Activated T-helper 2 cell treated with anti-CD3 and anti-CD28 coated beads, Interferon-gamma antibody, Interleukin-2, Interleukin-4, amounts not matched to agents 10 μg/mL and 5 μg/mL and 100 μg/mL, durations not matched to agents 14 hours and 24 hours and 36 hours (primary cell): Measurements from ENCODE around the gene FADS2. TPM values are rescaled to one million over a fixed set of nuclear protein-coding genes. Genes with fewer than 3 reads are reported as not detected.

Source experiments
- DNase-seq: peaks from one replicate; pipeline ENCODE4 v3.0.0; 2021; ENCODE audit warnings: low spot score
- H3K27ac Mint-ChIP-seq: one replicate; pipeline ENCODE4 v1.8.0; 2021; ENCODE audit warnings: mixed read lengths
- H3K27me3 Mint-ChIP-seq: one replicate; pipeline ENCODE4 v1.8.0; 2021; ENCODE audit warnings: low read depth, mixed read lengths
- H3K36me3 Mint-ChIP-seq: one replicate; pipeline ENCODE4 v1.8.0; 2021; ENCODE audit warnings: low read depth, mixed read lengths
- H3K4me1 Mint-ChIP-seq: one replicate; pipeline ENCODE4 v1.8.0; 2021; ENCODE audit warnings: low read depth, mixed read lengths
- H3K4me3 Mint-ChIP-seq: one replicate; pipeline ENCODE4 v1.8.0; 2021; ENCODE audit warnings: low read depth, mild to moderate bottlenecking, moderate library complexity, mixed read lengths
- H3K9me3 Mint-ChIP-seq: one replicate; pipeline ENCODE4 v1.8.0; 2021; ENCODE audit warnings: mixed read lengths
- intact Hi-C: fragments of 100-400 bp; cut with micrococcal nuclease; formaldehyde crosslinking; loops from one replicate; pipeline ENCODE4 v1.15.1; 2023
- total RNA-seq: library from RNA; stranded (reverse); gene quantifications from 2 replicates; pipeline ENCODE4 v1.2.3, GENCODE V29; 2022

Gene FADS2
- total RNA-seq, 1 donor from 2014 or later: 366 TPM

- DNase-seq: no peak
- H3K4me1 Mint-ChIP-seq: no peaks in the 10 kb centered on the region
- intact Hi-C loops: no loop called here
- no peak overlapping the region for H3K27ac Mint-ChIP-seq
- peaks cover 2% of the 10 kb centered on the region for H3K27me3 Mint-ChIP-seq
- no peaks in the 10 kb centered on the region for H3K9me3 Mint-ChIP-seq
- no peaks in the 10 kb centered on the region for H3K36me3 Mint-ChIP-seq
- no peak overlapping the region for H3K4me3 Mint-ChIP-seq
Measured at GRCh38 chr11:61905801-61906521, 77.9 kb downstream of the FADS2 start.

- Mint-ChIP-seq H3K4me1 (no peaks in the 10 kb centered on the region), H3K27me3 (peaks cover 2% of the 10 kb centered on the region), H3K9me3 (no peaks in the 10 kb centered on the region), H3K36me3 (no peaks in the 10 kb centered on the region), H3K4me3 (no peak overlapping the region), H3K27ac (no peak overlapping the region)
- intact Hi-C loops: no loop called here
- no peak for DNase-seq
Measured at GRCh38 chr11:61906522-61906909, 78.4 kb downstream of the FADS2 start.

- Mint-ChIP-seq H3K4me1 (no peaks in the 10 kb centered on the region), H3K27ac (no peak overlapping the region), H3K9me3 (no peaks in the 10 kb centered on the region), H3K36me3 (no peaks in the 10 kb centered on the region), H3K27me3 (peaks cover 2% of the 10 kb centered on the region), H3K4me3 (no peak overlapping the region)
- DNase-seq: no peak
- intact Hi-C loops: no loop called here
Measured at GRCh38 chr11:61907282-61907681, 79.2 kb downstream of the FADS2 start.

- intact Hi-C loops: no loop called here
- no peaks in the 10 kb centered on the region for H3K36me3 Mint-ChIP-seq
- peaks cover 2% of the 10 kb centered on the region for H3K27me3 Mint-ChIP-seq
- DNase-seq: no peak
- no peaks in the 10 kb centered on the region for H3K9me3 Mint-ChIP-seq
- H3K4me1 Mint-ChIP-seq: no peaks in the 10 kb centered on the region
- no peak overlapping the region for H3K27ac Mint-ChIP-seq
- no peak overlapping the region for H3K4me3 Mint-ChIP-seq
Measured at GRCh38 chr11:61907871-61908729, 80.0 kb downstream of the FADS2 start.

- no peak for DNase-seq
- Mint-ChIP-seq H3K27me3 (no peaks in the 10 kb centered on the region), H3K9me3 (no peaks in the 10 kb centered on the region), H3K27ac (no peak overlapping the region), H3K36me3 (no peaks in the 10 kb centered on the region), H3K4me1 (no peaks in the 10 kb centered on the region), H3K4me3 (no peak overlapping the region)
- intact Hi-C loops: no loop called here
Measured at GRCh38 chr11:61908730-61909316, 80.7 kb downstream of the FADS2 start.

- Mint-ChIP-seq H3K36me3 (no peaks in the 10 kb centered on the region), H3K27me3 (peaks cover 10% of the 10 kb centered on the region), H3K27ac (no peak overlapping the region), H3K4me3 (no peak overlapping the region), H3K4me1 (no peaks in the 10 kb centered on the region), H3K9me3 (no peaks in the 10 kb centered on the region)
- no peak for DNase-seq
- intact Hi-C loops: no loop called here
Measured at GRCh38 chr11:61910187-61911127, 82.4 kb downstream of the FADS2 start.

GRCh38 chr11:61911128-61911700 is 83.1 kb downstream of the FADS2 start:
- no peak for DNase-seq
- no peak overlapping the region for H3K27ac Mint-ChIP-seq
- intact Hi-C loops: no loop called here
- H3K36me3 Mint-ChIP-seq: no peaks in the 10 kb centered on the region
- H3K4me1 Mint-ChIP-seq: no peaks in the 10 kb centered on the region
- H3K4me3 Mint-ChIP-seq: no peak overlapping the region
- no peaks in the 10 kb centered on the region for H3K9me3 Mint-ChIP-seq
- H3K27me3 Mint-ChIP-seq: peaks cover 13% of the 10 kb centered on the region

- peaks cover 18% of the 10 kb centered on the region for H3K27me3 Mint-ChIP-seq
- no peak overlapping the region for H3K27ac Mint-ChIP-seq
- H3K36me3 Mint-ChIP-seq: no peaks in the 10 kb centered on the region
- intact Hi-C loops: no loop called here
- DNase-seq: no peak
- no peaks in the 10 kb centered on the region for H3K4me1 Mint-ChIP-seq
- no peak overlapping the region for H3K4me3 Mint-ChIP-seq
- no peaks in the 10 kb centered on the region for H3K9me3 Mint-ChIP-seq
Measured at GRCh38 chr11:61911701-61912529, 83.8 kb downstream of the FADS2 start.

- Mint-ChIP-seq H3K27me3 (peaks cover 18% of the 10 kb centered on the region), H3K27ac (no peak overlapping the region), H3K4me3 (no peak overlapping the region), H3K36me3 (no peaks in the 10 kb centered on the region), H3K9me3 (no peaks in the 10 kb centered on the region), H3K4me1 (no peaks in the 10 kb centered on the region)
- no peak for DNase-seq
- intact Hi-C loops: no loop called here
Measured at GRCh38 chr11:61912530-61912898, 84.4 kb downstream of the FADS2 start.

- Mint-ChIP-seq H3K36me3 (no peaks in the 10 kb centered on the region), H3K4me3 (no peak overlapping the region), H3K9me3 (no peaks in the 10 kb centered on the region), H3K4me1 (peaks cover 6% of the 10 kb centered on the region), H3K27me3 (peaks cover 24% of the 10 kb centered on the region), H3K27ac (no peak overlapping the region)
- intact Hi-C loops: no loop called here
- DNase-seq: no peak
Measured at GRCh38 chr11:61912991-61913698, 85.0 kb downstream of the FADS2 start.

- H3K9me3 Mint-ChIP-seq: no peaks in the 10 kb centered on the region
- peaks cover 31% of the 10 kb centered on the region for H3K27me3 Mint-ChIP-seq
- H3K4me1 Mint-ChIP-seq: peaks cover 7% of the 10 kb centered on the region
- no peaks in the 10 kb centered on the region for H3K36me3 Mint-ChIP-seq
- H3K4me3 Mint-ChIP-seq: no peak overlapping the region
- no peak for DNase-seq
- intact Hi-C loops: no loop called here
- H3K27ac Mint-ChIP-seq: no peak overlapping the region
Measured at GRCh38 chr11:61913699-61914395, 85.7 kb downstream of the FADS2 start.
